ENCODE results near the gene SLC22A5.

GRCh38 chr5:132416306-132417009 lies 46.9 kb downstream of the SLC22A5 start:
- TF ChIP-seq POLR2A (IDR thresholded peaks at IDR 0.05) (no peak), POLR2AphosphoS5 (IDR thresholded peaks at IDR 0.05) (no peak), EP300 (IDR thresholded peaks at IDR 0.05; ENCODE audit: low read depth) (no peak), CTCF (IDR thresholded peaks at IDR 0.05) (no peak)
